HCT116 (cell line): ENCODE data around the gene ABCA1. TPM values are rescaled to one million over a fixed set of nuclear protein-coding genes. Genes with fewer than 3 reads are reported as not detected.
A peak's percentile ranks its signal among the peaks of the same experiment; 100 is the strongest.

Source experiments
- ATAC-seq: fragments of 200-7000 bp; cut with Tn5 transposase; 2 replicates; pipeline ENCODE4 v1.9.1; 2020; ENCODE audit warnings: mild to moderate bottlenecking, moderate library complexity
- BruUV-seq: library from RNA; stranded (reverse); fragments of 400-500 nt; replicated peaks from 2 replicates; lab custom pipeline; 2021; lab: Mats Ljungman, UMichigan
- CTCF ChIA-PET: fragments of 300-600 bp; sonication (Branson Sonifier 250); formaldehyde crosslinking; loops from one replicate; lab custom pipeline; 2021; ENCODE audit warnings: antibody characterized with exemption; lab: Charles Lee
- POLR2A ChIA-PET: fragments of 300-600, 350-600 bp; sonication (Branson Sonifier 250); formaldehyde crosslinking; loops from one replicate; lab custom pipeline; 2021; ENCODE audit warnings: antibody characterized with exemption; lab: Charles Lee
- RAD21 ChIA-PET, 2 experiments: fragments of 300-600 bp; sonication (Branson Sonifier 250); formaldehyde crosslinking; loops; one replicate each; lab custom pipeline; 2023; ENCODE audit warnings: low total read pairs in 2 of 2; ENCODE audit not compliant: uncharacterized antibody in 2 of 2, unreplicated experiment in 2 of 2, low non-redundant PET in 1 of 2; lab: Charles Lee
- DNase-seq: peaks from one replicate; pipeline ENCODE4 v3.0.0-alpha.2; 2010; ENCODE audit warnings: low read depth, low spot score
- H2AFZ ChIP-seq: fragments of 200-600 bp; shearing (Covaris generic), sonication (generic); 2 replicates; pipeline ENCODE4 v1.6.1; 2017; ENCODE audit warnings: low read depth, mixed run types, mixed read lengths, antibody characterized with exemption, low read length; ENCODE audit not compliant: poor library complexity, severe bottlenecking
- H3K27ac ChIP-seq: 2 replicates; pipeline ENCODE4 v1.5.1; 2012; ENCODE audit warnings: low read depth, low read length
- H3K27me3 ChIP-seq: fragments of 200-600 bp; sonication (generic); 2 replicates; pipeline ENCODE4 v1.6.1; 2016; ENCODE audit warnings: mixed run types, low read length, mixed read lengths; ENCODE audit not compliant: insufficient read depth
- H3K36me3 ChIP-seq, 2 experiments: fragments of 200-500 bp in 1 of 2; fragments of 200-600 bp in 1 of 2; sonication (Bioruptor generic) in 1 of 2; sonication (generic) in 1 of 2; 2 replicates each; pipeline versions ENCODE4 v1.5.1 to v1.6.1; 2014 to 2016; ENCODE audit warnings: low read length in 2 of 2, inconsistent platforms in 1 of 2, mixed read lengths in 1 of 2, mixed run types in 1 of 2; ENCODE audit not compliant: insufficient read depth in 2 of 2, control insufficient read depth in 1 of 2
- H3K4me1 ChIP-seq, 2 experiments: fragments of 200-600 bp in 1 of 2; sonication (generic) in 1 of 2; 2 replicates each; pipeline versions ENCODE4 v1.5.1 to v1.6.1; 2012 to 2017; ENCODE audit warnings: low read length in 2 of 2, inconsistent platforms in 1 of 2, mild to moderate bottlenecking in 1 of 2, mixed read lengths in 1 of 2, mixed run types in 1 of 2, moderate library complexity in 1 of 2; ENCODE audit not compliant: insufficient read depth in 2 of 2, control insufficient read depth in 1 of 2
- H3K4me2 ChIP-seq: fragments of 200-600 bp; sonication (generic); 2 replicates; pipeline ENCODE4 v1.6.1; 2017; ENCODE audit warnings: mixed run types, low read length, mixed read lengths
- H3K4me3 ChIP-seq, 2 experiments: fragments of 200-600 bp in 1 of 2; sonication (generic) in 1 of 2; replicated peaks in 1 of 2; 2 replicates each; pipeline ENCODE4 v1.5.1; 2011 to 2016; ENCODE audit warnings: low read length in 2 of 2, control low read depth in 1 of 2, low read depth in 1 of 2, mild to moderate bottlenecking in 1 of 2, mixed read lengths in 1 of 2, mixed run types in 1 of 2
- H3K79me2 ChIP-seq: fragments of 200-600 bp; sonication (generic); 2 replicates; pipeline ENCODE4 v1.6.1; 2017; ENCODE audit warnings: mild to moderate bottlenecking, mixed run types, low read length, moderate library complexity, mixed read lengths; ENCODE audit not compliant: insufficient read depth
- H3K9ac ChIP-seq: fragments of 200-600 bp; sonication (generic); 2 replicates; pipeline ENCODE4 v1.6.1; 2016; ENCODE audit warnings: low read length, mixed read lengths
- H3K9me2 ChIP-seq: fragments of 200-600 bp; sonication (generic), shearing (Covaris generic); 2 replicates; pipeline ENCODE4 v1.6.1; 2017; ENCODE audit warnings: mixed run types, mild to moderate bottlenecking, moderate library complexity; ENCODE audit not compliant: insufficient read depth
- H3K9me3 ChIP-seq, 2 experiments: fragments of 200-500 bp in 1 of 2; fragments of 200-600 bp in 1 of 2; sonication (Bioruptor generic) in 1 of 2; sonication (generic) in 1 of 2; 2 replicates each; pipeline ENCODE4 v1.6.1; 2014 to 2017; ENCODE audit warnings: low read length in 2 of 2, mixed read lengths in 2 of 2, inconsistent platforms in 1 of 2, low read depth in 1 of 2, mild to moderate bottlenecking in 1 of 2, mixed run types in 1 of 2, moderate library complexity in 1 of 2; ENCODE audit not compliant: control insufficient read depth in 1 of 2, insufficient read depth in 1 of 2
- H4K20me1 ChIP-seq: fragments of 200-600 bp; sonication (generic), shearing (Covaris generic); 2 replicates; pipeline ENCODE4 v1.6.1; 2017; ENCODE audit warnings: mixed run types, mild to moderate bottlenecking, moderate library complexity; ENCODE audit not compliant: insufficient read depth
- ELF1 ChIP-seq: IDR thresholded peaks from 2 replicates; pipeline ENCODE4 v1.6.1; 2012; ENCODE audit warnings: low read depth, borderline replicate concordance
- EZH2 ChIP-seq: fragments of 200-600 bp; sonication (generic); IDR thresholded peaks from 2 replicates; pipeline ENCODE4 v1.6.1; 2017; ENCODE audit warnings: antibody characterized with exemption, mixed run types
- EZH2phosphoT487 ChIP-seq: fragments of 200-600 bp; IDR thresholded peaks from 2 replicates; pipeline ENCODE4 v1.6.1; 2018; ENCODE audit warnings: antibody characterized with exemption, borderline replicate concordance
- FOSL1 ChIP-seq: IDR thresholded peaks from 2 replicates; pipeline ENCODE4 v1.6.1; 2012; ENCODE audit warnings: low read depth
- POLR2AphosphoS5 ChIP-seq: IDR thresholded peaks from 2 replicates; pipeline ENCODE4 v1.6.1; 2011; ENCODE audit warnings: mild to moderate bottlenecking, low read depth, low read length, moderate library complexity
- RAD21 ChIP-seq: IDR thresholded peaks from 2 replicates; pipeline ENCODE4 v1.6.1; 2012; ENCODE audit warnings: low read depth, mild to moderate bottlenecking
- SIN3A ChIP-seq: IDR thresholded peaks from 2 replicates; pipeline ENCODE4 v1.6.1; 2012; ENCODE audit warnings: low read depth
- SP1 ChIP-seq: IDR thresholded peaks from 2 replicates; pipeline ENCODE4 v1.6.1; 2012; ENCODE audit warnings: low read depth
- SRF ChIP-seq: IDR thresholded peaks from 2 replicates; pipeline ENCODE4 v1.6.1; 2012; ENCODE audit warnings: low read depth
- TCF7L2 ChIP-seq: IDR thresholded peaks from 2 replicates; pipeline ENCODE4 v1.7.0; 2011; ENCODE audit warnings: borderline replicate concordance, inconsistent platforms; ENCODE audit not compliant: insufficient read depth, insufficient read length; ENCODE audit errors: extremely low read depth
- ZNF274 ChIP-seq: fragments of 200-500 bp; sonication (Bioruptor generic); IDR thresholded peaks from 2 replicates; pipeline ENCODE4 v1.6.1; 2014; ENCODE audit warnings: mild to moderate bottlenecking, low read depth, low read length, inconsistent platforms
- intact Hi-C: fragments of 100-400 bp; cut with micrococcal nuclease; formaldehyde crosslinking; loops from 2 replicates; pipeline ENCODE4 v1.10.0; 2022
- total RNA-seq: library from RNA; stranded (reverse); gene quantifications from one replicate; pipeline ENCODE4 v1.2.1, GENCODE V29; 2021; ENCODE audit not compliant: unreplicated experiment
- TF ChIP-seq, protein P1 (sequence below): IDR thresholded peaks from 2 replicates; pipeline ENCODE4 v1.6.1; 2012

Gene ABCA1
- total RNA-seq, 1 experiment from 2014 or later, result 0.89 TPM

DNA sequence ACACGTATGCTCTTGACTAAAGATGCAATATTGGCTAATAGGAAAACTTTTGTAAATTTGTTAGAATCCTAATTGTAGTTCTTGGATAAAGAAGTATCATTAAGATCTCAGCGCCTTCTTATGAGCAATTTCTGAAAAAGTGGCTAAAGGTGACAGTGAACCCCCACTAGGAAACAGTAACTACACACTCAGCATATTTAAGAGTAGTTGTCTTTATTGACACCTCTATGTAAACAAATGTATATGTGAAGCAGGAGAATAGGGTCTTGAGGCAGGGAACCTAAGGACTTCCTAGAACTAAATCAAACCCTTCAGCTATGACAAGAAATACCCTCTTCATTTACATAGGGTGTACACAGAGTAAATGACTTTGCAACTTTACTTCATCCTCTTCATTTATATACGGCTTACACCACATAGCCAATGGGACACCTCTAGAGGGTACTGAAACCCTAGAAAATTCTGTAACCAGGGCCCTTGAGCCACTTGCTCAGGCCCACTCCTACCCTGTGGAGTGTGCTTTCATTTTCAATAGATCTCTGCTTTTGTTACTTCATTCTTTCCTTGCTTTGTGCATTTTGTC, 177.7 kb downstream of the ABCA1 start:
- RAD21 ChIA-PET, result no interaction called here
- H4K20me1 ChIP-seq, result no peaks in the 10 kb centered on the region
- H3K36me3 ChIP-seq, result no peaks in the 10 kb centered on the region
- H3K27ac ChIP-seq, result no peak overlapping the region
- H2AFZ ChIP-seq, result no peak overlapping the region
- no peak for DNase-seq
- peaks cover 3 to 10% of the 10 kb centered on the region in 2 experiments; a peak in 3 of 4 replicates for H3K4me1 ChIP-seq
- H3K9ac ChIP-seq, result no peak overlapping the region
- no peak overlapping the region for H3K4me2 ChIP-seq
- no peak for TF ChIP-seq SRF
- TF ChIP-seq SIN3A, result no peak
- TF ChIP-seq ELF1, result no peak
- no peak for TF ChIP-seq EZH2phosphoT487
- TF ChIP-seq RAD21, result no peak
- TF ChIP-seq SP1, result no peak
- no peaks in the 10 kb centered on the region for H3K79me2 ChIP-seq
- no peaks in the 10 kb centered on the region for H3K9me2 ChIP-seq
- POLR2A ChIA-PET, result no interaction called here
- H3K9me3 ChIP-seq, result no peaks in the 10 kb centered on the region
- H3K27me3 ChIP-seq, result no peaks in the 10 kb centered on the region
- BruUV-seq, result no TSS peak
- CTCF ChIA-PET, result no interaction called here
- intact Hi-C loops, result no loop called here
- H3K4me3 ChIP-seq, result no peak overlapping the region
- ATAC-seq, result no peak

DNA sequence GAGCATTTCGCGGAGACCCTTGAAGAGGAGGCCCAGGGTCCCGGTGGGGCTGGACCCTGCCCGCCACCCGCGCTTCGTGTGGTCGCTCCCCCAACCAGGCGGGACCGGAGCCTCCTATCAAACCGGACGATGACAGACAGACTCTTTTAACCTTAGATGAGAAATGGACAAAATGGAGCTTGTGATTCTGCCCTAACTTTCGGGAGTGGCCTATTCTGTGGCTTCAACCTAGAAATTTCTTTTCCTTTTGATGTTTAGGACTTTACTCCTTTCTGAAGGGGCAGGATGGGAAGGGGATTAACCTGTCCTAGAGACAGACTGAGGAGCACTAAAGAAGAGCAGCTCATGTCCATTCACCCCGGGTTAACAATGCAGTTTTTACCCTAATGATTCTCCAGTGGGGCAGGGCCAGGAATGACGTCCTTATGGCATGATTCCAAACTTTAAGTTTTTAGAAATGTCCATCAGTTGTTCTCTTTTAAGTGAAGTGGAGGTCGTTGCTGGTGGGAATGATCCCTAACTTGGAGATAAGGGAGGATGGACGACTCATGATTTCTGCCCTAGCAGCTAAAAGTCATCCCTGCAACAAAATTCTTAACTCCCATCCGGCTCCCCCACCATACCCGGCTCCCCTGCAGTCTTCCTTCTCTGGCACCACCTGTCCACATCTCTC, 179.5 kb downstream of the ABCA1 start:
- H3K9me2 ChIP-seq, result no peaks in the 10 kb centered on the region
- ChIA-PET RAD21 (no interaction called here), CTCF (no interaction called here)
- H2AFZ ChIP-seq, result no peak overlapping the region
- intact Hi-C loops, result no loop called here
- H3K36me3 ChIP-seq, result no peaks in the 10 kb centered on the region
- no peak for DNase-seq
- H3K79me2 ChIP-seq, result no peaks in the 10 kb centered on the region
- peak overlapping the region; percentile 51 for H3K27ac ChIP-seq
- H4K20me1 ChIP-seq, result no peaks in the 10 kb centered on the region
- peak overlapping the region; percentile 88 for H3K4me2 ChIP-seq
- TF ChIP-seq FOSL1 (no peak), SIN3A (no peak), SRF (no peak), POLR2AphosphoS5 (no peak; the same call in 1 of the 2 replicates), ZNF274 (no peak), TCF7L2 (no peak), EZH2 (no peak)
- TF ChIP-seq, protein P1, sequence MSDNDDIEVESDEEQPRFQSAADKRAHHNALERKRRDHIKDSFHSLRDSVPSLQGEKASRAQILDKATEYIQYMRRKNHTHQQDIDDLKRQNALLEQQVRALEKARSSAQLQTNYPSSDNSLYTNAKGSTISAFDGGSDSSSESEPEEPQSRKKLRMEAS, result no peak
- TF ChIP-seq, all 23 proteins: peak for 0
- ATAC-seq, result peak; percentile 6; the same call in 1 of the 2 replicates
- H3K4me1 ChIP-seq, result peaks cover 3 to 10% of the 10 kb centered on the region in 2 experiments; a peak in 3 of 4 replicates
- H3K4me3 ChIP-seq, result peak overlapping the region; percentile 71 to 78
- no peaks in the 10 kb centered on the region for H3K9me3 ChIP-seq
- POLR2A ChIA-PET, result no interaction called here
- no peaks in the 10 kb centered on the region for H3K27me3 ChIP-seq
- BruUV-seq, result no TSS peak
- H3K9ac ChIP-seq, result peak overlapping the region; percentile 69
